Prostate gland (tissue), 2 donors: ENCODE results near the gene PPP6C. TPM values are rescaled to one million over a fixed set of nuclear protein-coding genes. Genes with fewer than 3 reads are reported as not detected.

Experiments
- DNase-seq: peaks from one replicate; pipeline ENCODE4 v3.0.0-alpha.2; 2019; ENCODE audit warnings: low spot score
- H3K27ac ChIP-seq, 2 donors: fragments of 200-600 bp; sonication (generic); 2 replicates each; pipeline ENCODE4 v1.5.1; 2017 to 2019
- H3K27me3 ChIP-seq: fragments of 200-600 bp; sonication (generic); replicated peaks from 2 replicates; pipeline ENCODE4 v1.5.1; 2019; ENCODE audit not compliant: insufficient read depth
- H3K36me3 ChIP-seq, 2 donors: fragments of 200-600 bp; sonication (generic); 1 replicate in 1 of 2; 2 replicates in 1 of 2; pipeline versions ENCODE4 v1.5.1 to v1.8.1; 2017 to 2019
- H3K4me1 ChIP-seq: fragments of 200-600 bp; sonication (generic); replicated peaks from 2 replicates; pipeline ENCODE4 v1.5.1; 2019
- H3K4me3 ChIP-seq, 2 donors: fragments of 200-600 bp; sonication (generic); 2 replicates each; pipeline ENCODE4 v1.5.1; 2017 to 2019
- H3K9me3 ChIP-seq: fragments of 200-600 bp; sonication (generic); 2 replicates; pipeline ENCODE4 v1.5.1; 2017
- POLR2A ChIP-seq: fragments of 450-650 bp; IDR thresholded peaks from one replicate; pipeline ENCODE4 v1.6.1; 2016; ENCODE audit warnings: antibody characterized with exemption, mild to moderate bottlenecking
- POLR2AphosphoS5 ChIP-seq: sonication (generic); formaldehyde crosslinking; IDR thresholded peaks from one replicate; pipeline ENCODE4 v1.6.1; 2017; ENCODE audit warnings: antibody characterized with exemption
- WGBS: methylation state at CpG from one replicate; pipeline ENCODE4 v1.1.5; 2018; 5-methylcytosine and 5-hydroxymethylcytosine counted together
- intact Hi-C: fragments of 100-400 bp; cut with DNase I; formaldehyde crosslinking; loops from one replicate; pipeline ENCODE4 v1.14.2; 2022
- total RNA-seq, 2 donors: library from RNA; depleted of rRNA; stranded (reverse); fragments of >200 nt; gene quantifications; one replicate each; pipeline ENCODE4 v1.1.0, GENCODE V29; 2016
- TF ChIP-seq, protein P1 (sequence below), 4 experiments: fragments of 200-600 bp in 2 of 4; fragments of 450-650 bp in 2 of 4; sonication (generic) in 2 of 4; IDR thresholded peaks; 1 replicate in 3 of 4; 2 replicates in 1 of 4; pipeline ENCODE4 v1.5.1; 2016 to 2019; ENCODE audit warnings: antibody characterized with exemption in 4 of 4, mild to moderate bottlenecking in 2 of 4, moderate library complexity in 2 of 4

PPP6C gene
- total RNA-seq, 2 donors from 2014 or later, result 28.8 to 34.1 TPM

DNA sequence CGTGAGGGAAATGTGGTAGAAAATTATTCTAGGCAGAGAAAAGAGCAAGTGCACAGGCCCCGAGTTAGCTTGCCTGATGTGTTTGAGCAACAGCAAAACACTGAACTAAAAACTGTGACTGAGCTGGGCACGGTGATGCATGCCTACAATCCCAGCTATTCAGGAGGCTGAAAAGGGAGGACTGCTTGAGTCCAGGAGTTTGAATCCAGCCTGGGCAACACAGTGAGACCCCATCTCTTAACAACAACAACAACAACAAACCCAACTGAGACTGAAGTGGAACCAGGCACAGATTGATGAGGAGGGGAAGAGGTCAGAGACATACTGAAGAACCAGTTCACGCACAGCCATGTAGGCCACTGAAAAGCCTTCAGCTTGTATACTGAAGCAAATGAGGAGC, 88.8 kb downstream of the PPP6C start:
- 88% methylated on average over 4 of the region's 4 CpGs for WGBS
- Histone ChIP-seq H3K9me3 (no peaks in the 10 kb centered on the region), H3K27me3 (no peaks in the 10 kb centered on the region), H3K27ac (no peak overlapping the region), H3K4me1 (no peaks in the 10 kb centered on the region), H3K36me3 (no peaks in the 10 kb centered on the region), H3K4me3 (no peak overlapping the region)
- TF ChIP-seq POLR2A (no peak), POLR2AphosphoS5 (no peak)
- TF ChIP-seq, protein P1, sequence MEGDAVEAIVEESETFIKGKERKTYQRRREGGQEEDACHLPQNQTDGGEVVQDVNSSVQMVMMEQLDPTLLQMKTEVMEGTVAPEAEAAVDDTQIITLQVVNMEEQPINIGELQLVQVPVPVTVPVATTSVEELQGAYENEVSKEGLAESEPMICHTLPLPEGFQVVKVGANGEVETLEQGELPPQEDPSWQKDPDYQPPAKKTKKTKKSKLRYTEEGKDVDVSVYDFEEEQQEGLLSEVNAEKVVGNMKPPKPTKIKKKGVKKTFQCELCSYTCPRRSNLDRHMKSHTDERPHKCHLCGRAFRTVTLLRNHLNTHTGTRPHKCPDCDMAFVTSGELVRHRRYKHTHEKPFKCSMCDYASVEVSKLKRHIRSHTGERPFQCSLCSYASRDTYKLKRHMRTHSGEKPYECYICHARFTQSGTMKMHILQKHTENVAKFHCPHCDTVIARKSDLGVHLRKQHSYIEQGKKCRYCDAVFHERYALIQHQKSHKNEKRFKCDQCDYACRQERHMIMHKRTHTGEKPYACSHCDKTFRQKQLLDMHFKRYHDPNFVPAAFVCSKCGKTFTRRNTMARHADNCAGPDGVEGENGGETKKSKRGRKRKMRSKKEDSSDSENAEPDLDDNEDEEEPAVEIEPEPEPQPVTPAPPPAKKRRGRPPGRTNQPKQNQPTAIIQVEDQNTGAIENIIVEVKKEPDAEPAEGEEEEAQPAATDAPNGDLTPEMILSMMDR (IDR thresholded peaks at IDR 0.05), result no peak
- DNase-seq, result no peak
- intact Hi-C loops, result no loop called here

DNA sequence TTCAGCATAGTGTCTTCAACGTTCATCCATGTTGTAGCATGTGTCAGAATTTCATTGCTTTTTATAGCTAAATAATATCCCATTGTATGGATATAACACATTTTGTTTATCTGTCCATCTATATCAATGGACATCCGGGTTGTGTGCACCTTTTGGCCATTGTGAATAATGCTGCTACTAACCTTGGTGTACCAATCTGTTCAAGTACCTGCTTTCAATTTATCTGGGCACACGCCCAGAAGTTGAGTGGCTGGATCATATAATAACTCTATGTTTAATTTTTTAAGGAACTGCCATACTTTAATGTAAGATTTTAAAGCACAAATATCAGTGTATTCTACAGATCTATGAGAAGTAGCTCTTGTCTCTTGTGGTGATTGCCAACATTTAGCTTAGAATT, 89.8 kb downstream of the PPP6C start:
- Histone ChIP-seq H3K27me3 (no peaks in the 10 kb centered on the region), H3K36me3 (no peaks in the 10 kb centered on the region), H3K4me3 (no peak overlapping the region), H3K27ac (no peak overlapping the region), H3K4me1 (no peaks in the 10 kb centered on the region), H3K9me3 (no peaks in the 10 kb centered on the region)
- no peak for DNase-seq
- TF ChIP-seq, protein P1 (IDR thresholded peaks at IDR 0.05), result no peak
- no peak for TF ChIP-seq POLR2A
- TF ChIP-seq POLR2AphosphoS5, result no peak
- 86% methylated on average over 3 of the region's 3 CpGs for WGBS
- intact Hi-C loops, result no loop called here

Other genes with a start within 250 kb of the PPP6C start
- 10 to 100 TPM; 12.5 to 28.3 TPM for gene GOLGA1, start 248.7 kb downstream of the PPP6C start, total RNA-seq
- 1 to 10 TPM; 3.4 to 8.6 TPM for gene SCAI, start 46.3 kb downstream of the PPP6C start, total RNA-seq
- 10 to 100 TPM; 13.3 to 14.2 TPM for gene RABEPK, start 10.7 kb upstream of the PPP6C start, total RNA-seq
- 100 to 1,000 TPM; 215 to 303 TPM for gene HSPA5, start 51.5 kb upstream of the PPP6C start, total RNA-seq
- gene GAPVD1, start 72.0 kb upstream of the PPP6C start, total RNA-seq, result 10 to 100 TPM; 34.4 to 50.1 TPM